SK-N-SH (cell line): Measurements from ENCODE around the gene VAV1. TPM values are rescaled to one million over a fixed set of nuclear protein-coding genes. Genes with fewer than 3 reads are reported as not detected.

ENCODE experiments used
- CTCF ChIA-PET: fragments of 300-600, 350-600 bp; formaldehyde crosslinking; extraction: SDS; loops from one replicate; lab custom pipeline; 2021; lab: Yijun Ruan, JAX
- POLR2A ChIA-PET: fragments of 350-600 bp; sonication (Branson Sonifier 250); formaldehyde crosslinking; extraction: SDS; loops from one replicate; lab custom pipeline; 2020; ENCODE audit warnings: antibody characterized with exemption, inconsistent platforms; lab: Yijun Ruan, JAX
- DNase-seq: peaks from one replicate; pipeline ENCODE4 v3.0.0; 2012
- H2AFZ ChIP-seq: fragments of 200-600 bp; sonication (generic); 2 replicates; pipeline ENCODE4 v1.8.1; 2016; ENCODE audit warnings: antibody characterized with exemption, mild to moderate bottlenecking, low read depth
- H3F3A ChIP-seq: fragments of 200-600 bp; sonication (generic); replicated peaks from 2 replicates; pipeline ENCODE3; 2016; ENCODE audit warnings: antibody characterized with exemption, mild to moderate bottlenecking; ENCODE audit not compliant: insufficient read depth
- H3K27ac ChIP-seq, 2 experiments: fragments of 200-500 bp in 1 of 2; fragments of 200-600 bp in 1 of 2; sonication (Bioruptor generic) in 1 of 2; sonication (generic), shearing (Covaris generic) in 1 of 2; 2 replicates each; pipeline versions ENCODE4 v1.5.1 to v1.6.1; 2014 to 2016; ENCODE audit warnings: low read depth in 2 of 2, inconsistent platforms in 1 of 2, low read length in 1 of 2, mild to moderate bottlenecking in 1 of 2, mixed read lengths in 1 of 2
- H3K27me3 ChIP-seq: fragments of 200-600 bp; sonication (generic), shearing (Covaris generic); 2 replicates; pipeline ENCODE4 v1.6.1; 2016; ENCODE audit warnings: mixed run types; ENCODE audit not compliant: insufficient read depth
- H3K36me3 ChIP-seq, 2 experiments: fragments of 200-500 bp in 1 of 2; fragments of 200-600 bp in 1 of 2; sonication (Bioruptor generic) in 1 of 2; sonication (generic) in 1 of 2; replicated peaks in 1 of 2; 2 replicates each; pipeline versions ENCODE3 to v1.5.1; 2014 to 2016; ENCODE audit warnings: low read length in 1 of 2, mild to moderate bottlenecking in 1 of 2; ENCODE audit not compliant: insufficient read depth in 2 of 2, control insufficient read depth in 1 of 2
- H3K4me1 ChIP-seq, 2 experiments: fragments of 200-500 bp in 1 of 2; fragments of 200-600 bp in 1 of 2; sonication (Bioruptor generic) in 1 of 2; sonication (generic), shearing (Covaris generic) in 1 of 2; 2 replicates each; pipeline versions ENCODE4 v1.5.1 to v1.6.1; 2014 to 2016; ENCODE audit warnings: low read depth in 1 of 2, low read length in 1 of 2, mixed run types in 1 of 2; ENCODE audit not compliant: insufficient read depth in 2 of 2, control insufficient read depth in 1 of 2
- H3K4me2 ChIP-seq: fragments of 200-600 bp; sonication (generic), shearing (Covaris generic); 2 replicates; pipeline ENCODE4 v1.6.1; 2017; ENCODE audit warnings: mixed run types
- H3K4me3 ChIP-seq, 2 experiments: fragments of 200-500 bp in 1 of 2; fragments of 200-600 bp in 1 of 2; sonication (Bioruptor generic) in 1 of 2; sonication (generic), shearing (Covaris generic) in 1 of 2; 2 replicates each; pipeline versions ENCODE4 v1.5.1 to v1.8.1; 2014 to 2016; ENCODE audit warnings: low read depth in 2 of 2, inconsistent platforms in 1 of 2, low read length in 1 of 2, mild to moderate bottlenecking in 1 of 2, mixed read lengths in 1 of 2, moderate library complexity in 1 of 2
- H3K79me2 ChIP-seq: fragments of 200-600 bp; sonication (generic); 2 replicates; pipeline ENCODE4 v1.8.1; 2017; ENCODE audit warnings: mild to moderate bottlenecking; ENCODE audit not compliant: insufficient read depth
- H3K9ac ChIP-seq: fragments of 200-600 bp; sonication (generic); 2 replicates; pipeline ENCODE4 v1.6.1; 2017; ENCODE audit warnings: mixed run types
- H3K9me2 ChIP-seq: fragments of 200-600 bp; sonication (generic); 2 replicates; pipeline ENCODE4 v1.6.1; 2017; ENCODE audit warnings: mixed run types
- H3K9me3 ChIP-seq: fragments of 200-600 bp; sonication (generic); 2 replicates; pipeline ENCODE4 v1.6.1; 2017; ENCODE audit warnings: mixed run types, mild to moderate bottlenecking, moderate library complexity
- H4K20me1 ChIP-seq: fragments of 200-600 bp; sonication (generic); 2 replicates; pipeline ENCODE4 v1.6.1; 2017; ENCODE audit warnings: mild to moderate bottlenecking, mixed run types; ENCODE audit not compliant: insufficient read depth
- CHD2 ChIP-seq: fragments of 150-350 bp; IDR thresholded peaks from 2 replicates; pipeline ENCODE4 v1.6.1; 2018; ENCODE audit warnings: low read length; ENCODE audit not compliant: partially characterized antibody
- ELF1 ChIP-seq: IDR thresholded peaks from 2 replicates; pipeline ENCODE4 v1.4.0; 2012
- EZH2phosphoT487 ChIP-seq: fragments of 200-600 bp; sonication (generic); IDR thresholded peaks from 2 replicates; pipeline ENCODE4 v1.6.1; 2017; ENCODE audit warnings: low read depth, mixed run types, mild to moderate bottlenecking, antibody characterized with exemption, moderate library complexity, borderline replicate concordance
- FOSL2 ChIP-seq: IDR thresholded peaks from 2 replicates; pipeline ENCODE4 v1.4.0; 2012; ENCODE audit warnings: low read depth, mild to moderate bottlenecking, moderate library complexity, borderline replicate concordance
- FOXJ3 ChIP-seq: sonication (generic); formaldehyde crosslinking; IDR thresholded peaks from 2 replicates; pipeline ENCODE4 v1.5.1; 2020; ENCODE audit warnings: mild to moderate bottlenecking, missing genetic modification reagents
- GABPA ChIP-seq: IDR thresholded peaks from 2 replicates; pipeline ENCODE4 v1.4.0; 2012; ENCODE audit warnings: low read depth, mild to moderate bottlenecking
- GATA2 ChIP-seq: sonication (generic); formaldehyde crosslinking; IDR thresholded peaks from 2 replicates; pipeline ENCODE4 v1.5.0; 2020; ENCODE audit warnings: mild to moderate bottlenecking, missing genetic modification reagents
- JUND ChIP-seq: IDR thresholded peaks from 2 replicates; pipeline ENCODE4 v1.4.0; 2012
- MEF2A ChIP-seq: IDR thresholded peaks from 2 replicates; pipeline ENCODE4 v1.4.0; 2012; ENCODE audit warnings: low read depth, borderline replicate concordance
- NFIC ChIP-seq: IDR thresholded peaks from 2 replicates; pipeline ENCODE4 v1.4.0; 2012; ENCODE audit warnings: borderline replicate concordance
- RFX5 ChIP-seq: IDR thresholded peaks from 2 replicates; pipeline ENCODE4 v1.6.1; 2012; ENCODE audit warnings: mild to moderate bottlenecking, improper control_type of control experiment, low read length
- TCF12 ChIP-seq: IDR thresholded peaks from 2 replicates; pipeline ENCODE4 v1.4.0; 2012
- YY1 ChIP-seq: IDR thresholded peaks from 2 replicates; pipeline ENCODE4 v1.4.0; 2012; ENCODE audit warnings: low read depth, mild to moderate bottlenecking
- WGBS: methylation state at CpG from one replicate; pipeline ENCODE4 v1.1.6; 2017; ENCODE audit warnings: low lambda C conversion rate; 5-methylcytosine and 5-hydroxymethylcytosine counted together
- polyA plus RNA-seq, 3 experiments: library from polyadenylated mRNA; depleted of rRNA; stranded (reverse); fragments of >200 nt; gene quantifications; 2 replicates each; pipeline ENCODE4 v1.2.3, GENCODE V29; 2012
- TF ChIP-seq, protein P1 (sequence below): IDR thresholded peaks from 2 replicates; pipeline ENCODE4 v1.4.0; 2012; ENCODE audit warnings: low read depth
- TF ChIP-seq, protein P2 (sequence below): IDR thresholded peaks from 2 replicates; pipeline ENCODE4 v1.6.1; 2012; ENCODE audit warnings: mild to moderate bottlenecking, low read depth, low read length, moderate library complexity
- TF ChIP-seq, protein P3 (sequence below): IDR thresholded peaks from 2 replicates; pipeline ENCODE4; 2012
- TF ChIP-seq, protein P4 (sequence below): fragments of 150-350 bp; IDR thresholded peaks from 2 replicates; pipeline ENCODE4 v1.6.1; 2016; ENCODE audit warnings: mild to moderate bottlenecking, low read depth, low read length
- TF ChIP-seq, protein P5 (sequence below): fragments of 150-350 bp; IDR thresholded peaks from 2 replicates; pipeline ENCODE4 v1.6.1; 2017; ENCODE audit warnings: antibody characterized with exemption, low read length, low read depth, borderline replicate concordance

VAV1 gene
- polyA plus RNA-seq, 1 of the 3 experiments (the other 2 are of a cell fraction) = 0.02 TPM

DNA sequence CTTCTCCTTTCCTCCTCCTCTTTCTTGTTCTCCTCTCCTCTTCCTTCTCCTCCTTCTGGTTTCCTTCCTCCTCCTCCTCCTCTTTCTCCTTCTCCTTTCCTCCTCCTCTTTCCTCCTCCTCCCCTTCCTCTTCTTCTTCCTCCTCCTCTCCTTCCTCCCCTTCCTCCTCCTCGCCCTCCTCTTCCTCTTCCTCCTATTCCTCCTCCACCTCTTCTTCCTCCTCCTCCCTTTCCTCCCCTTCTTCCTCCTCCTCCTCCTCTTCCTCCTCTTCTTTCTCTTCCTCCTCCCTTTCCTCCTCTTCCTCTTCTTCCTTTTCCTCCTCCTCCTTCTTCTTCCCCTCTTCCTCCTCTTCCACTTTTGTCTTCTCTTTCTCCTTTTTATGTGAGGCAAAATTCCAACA lies 59.9 kb downstream of the VAV1 start:
- no peaks in the 10 kb centered on the region for H3K9me3 ChIP-seq
- TF ChIP-seq, protein P1, sequence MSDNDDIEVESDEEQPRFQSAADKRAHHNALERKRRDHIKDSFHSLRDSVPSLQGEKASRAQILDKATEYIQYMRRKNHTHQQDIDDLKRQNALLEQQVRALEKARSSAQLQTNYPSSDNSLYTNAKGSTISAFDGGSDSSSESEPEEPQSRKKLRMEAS = no peak
- TF ChIP-seq JUND = no peak
- no peak for TF ChIP-seq ELF1
- TF ChIP-seq, protein P2, sequence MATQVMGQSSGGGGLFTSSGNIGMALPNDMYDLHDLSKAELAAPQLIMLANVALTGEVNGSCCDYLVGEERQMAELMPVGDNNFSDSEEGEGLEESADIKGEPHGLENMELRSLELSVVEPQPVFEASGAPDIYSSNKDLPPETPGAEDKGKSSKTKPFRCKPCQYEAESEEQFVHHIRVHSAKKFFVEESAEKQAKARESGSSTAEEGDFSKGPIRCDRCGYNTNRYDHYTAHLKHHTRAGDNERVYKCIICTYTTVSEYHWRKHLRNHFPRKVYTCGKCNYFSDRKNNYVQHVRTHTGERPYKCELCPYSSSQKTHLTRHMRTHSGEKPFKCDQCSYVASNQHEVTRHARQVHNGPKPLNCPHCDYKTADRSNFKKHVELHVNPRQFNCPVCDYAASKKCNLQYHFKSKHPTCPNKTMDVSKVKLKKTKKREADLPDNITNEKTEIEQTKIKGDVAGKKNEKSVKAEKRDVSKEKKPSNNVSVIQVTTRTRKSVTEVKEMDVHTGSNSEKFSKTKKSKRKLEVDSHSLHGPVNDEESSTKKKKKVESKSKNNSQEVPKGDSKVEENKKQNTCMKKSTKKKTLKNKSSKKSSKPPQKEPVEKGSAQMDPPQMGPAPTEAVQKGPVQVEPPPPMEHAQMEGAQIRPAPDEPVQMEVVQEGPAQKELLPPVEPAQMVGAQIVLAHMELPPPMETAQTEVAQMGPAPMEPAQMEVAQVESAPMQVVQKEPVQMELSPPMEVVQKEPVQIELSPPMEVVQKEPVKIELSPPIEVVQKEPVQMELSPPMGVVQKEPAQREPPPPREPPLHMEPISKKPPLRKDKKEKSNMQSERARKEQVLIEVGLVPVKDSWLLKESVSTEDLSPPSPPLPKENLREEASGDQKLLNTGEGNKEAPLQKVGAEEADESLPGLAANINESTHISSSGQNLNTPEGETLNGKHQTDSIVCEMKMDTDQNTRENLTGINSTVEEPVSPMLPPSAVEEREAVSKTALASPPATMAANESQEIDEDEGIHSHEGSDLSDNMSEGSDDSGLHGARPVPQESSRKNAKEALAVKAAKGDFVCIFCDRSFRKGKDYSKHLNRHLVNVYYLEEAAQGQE = no peak
- TF ChIP-seq EZH2phosphoT487 = no peak
- no peak for TF ChIP-seq CHD2
- TF ChIP-seq, protein P3, sequence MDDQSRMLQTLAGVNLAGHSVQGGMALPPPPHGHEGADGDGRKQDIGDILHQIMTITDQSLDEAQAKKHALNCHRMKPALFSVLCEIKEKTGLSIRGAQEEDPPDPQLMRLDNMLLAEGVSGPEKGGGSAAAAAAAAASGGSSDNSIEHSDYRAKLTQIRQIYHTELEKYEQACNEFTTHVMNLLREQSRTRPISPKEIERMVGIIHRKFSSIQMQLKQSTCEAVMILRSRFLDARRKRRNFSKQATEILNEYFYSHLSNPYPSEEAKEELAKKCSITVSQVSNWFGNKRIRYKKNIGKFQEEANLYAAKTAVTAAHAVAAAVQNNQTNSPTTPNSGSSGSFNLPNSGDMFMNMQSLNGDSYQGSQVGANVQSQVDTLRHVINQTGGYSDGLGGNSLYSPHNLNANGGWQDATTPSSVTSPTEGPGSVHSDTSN = no peak
- TF ChIP-seq, protein P4, sequence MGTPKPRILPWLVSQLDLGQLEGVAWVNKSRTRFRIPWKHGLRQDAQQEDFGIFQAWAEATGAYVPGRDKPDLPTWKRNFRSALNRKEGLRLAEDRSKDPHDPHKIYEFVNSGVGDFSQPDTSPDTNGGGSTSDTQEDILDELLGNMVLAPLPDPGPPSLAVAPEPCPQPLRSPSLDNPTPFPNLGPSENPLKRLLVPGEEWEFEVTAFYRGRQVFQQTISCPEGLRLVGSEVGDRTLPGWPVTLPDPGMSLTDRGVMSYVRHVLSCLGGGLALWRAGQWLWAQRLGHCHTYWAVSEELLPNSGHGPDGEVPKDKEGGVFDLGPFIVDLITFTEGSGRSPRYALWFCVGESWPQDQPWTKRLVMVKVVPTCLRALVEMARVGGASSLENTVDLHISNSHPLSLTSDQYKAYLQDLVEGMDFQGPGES = no peak
- no peak for TF ChIP-seq GABPA
- no peak for TF ChIP-seq YY1
- no peak for TF ChIP-seq MEF2A
- TF ChIP-seq, protein P5, sequence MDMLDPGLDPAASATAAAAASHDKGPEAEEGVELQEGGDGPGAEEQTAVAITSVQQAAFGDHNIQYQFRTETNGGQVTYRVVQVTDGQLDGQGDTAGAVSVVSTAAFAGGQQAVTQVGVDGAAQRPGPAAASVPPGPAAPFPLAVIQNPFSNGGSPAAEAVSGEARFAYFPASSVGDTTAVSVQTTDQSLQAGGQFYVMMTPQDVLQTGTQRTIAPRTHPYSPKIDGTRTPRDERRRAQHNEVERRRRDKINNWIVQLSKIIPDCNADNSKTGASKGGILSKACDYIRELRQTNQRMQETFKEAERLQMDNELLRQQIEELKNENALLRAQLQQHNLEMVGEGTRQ = no peak
- TF ChIP-seq FOSL2 = no peak
- no peak for TF ChIP-seq FOXJ3 (CRISPR knock-in tag)
- no peak for TF ChIP-seq NFIC
- TF ChIP-seq GATA2 = no peak
- TF ChIP-seq RFX5 = no peak
- TF ChIP-seq TCF12 = no peak
- H2AFZ ChIP-seq = no peak overlapping the region
- DNase-seq = no peak
- H3K4me1 ChIP-seq = no peaks in the 10 kb centered on the region
- no peaks in the 10 kb centered on the region for H3F3A ChIP-seq
- H3K4me2 ChIP-seq = no peak overlapping the region
- H3K9ac ChIP-seq = no peak overlapping the region
- H4K20me1 ChIP-seq = no peaks in the 10 kb centered on the region
- no peaks in the 10 kb centered on the region for H3K9me2 ChIP-seq
- WGBS = 7% methylated on average over 1 of the region's 1 CpG
- H3K27me3 ChIP-seq = peaks cover 37% of the 10 kb centered on the region
- H3K4me3 ChIP-seq = no peak overlapping the region
- CTCF ChIA-PET = no interaction called here
- POLR2A ChIA-PET = no interaction called here
- H3K79me2 ChIP-seq = no peaks in the 10 kb centered on the region
- H3K36me3 ChIP-seq = no peaks in the 10 kb centered on the region
- no peak overlapping the region for H3K27ac ChIP-seq
